ENCODE data around the gene MBP. TPM values are rescaled to one million over a fixed set of nuclear protein-coding genes. Genes with fewer than 3 reads are reported as not detected.
"Not testable (repeated sequence)": the region's sequence is repeated elsewhere in the genome, so short reads cannot be mapped to it uniquely, and the experiment has no call there.

MBP gene
- total and polyA plus RNA-seq, 9 donors, result 8.7 to 23.0 (median 11.2) TPM

GRCh38 chr18:77025123-77025522 is 107.5 kb downstream of the MBP start:
- 43% methylated on average over 14 of the region's 15 CpGs for WGBS (ENCODE audit: insufficient coverage)
- no peak for DNase-seq
- Histone ChIP-seq H3K4me3 (ENCODE audit: low read length) (no peak overlapping the region), H3K36me3 (ENCODE audit: control insufficient read depth, insufficient read depth, low read length) (no peaks in the 10 kb centered on the region), H3K9me3 (replicated peaks; ENCODE audit: control insufficient read depth, low read depth, low read length) (no peaks in the 10 kb centered on the region), H3K27ac (ENCODE audit: low read length) (no peak overlapping the region), H3K4me1 (ENCODE audit: control insufficient read depth, insufficient read depth, low read length) (peaks cover 21% of the 10 kb centered on the region), H3K27me3 (ENCODE audit: control insufficient read depth, insufficient read depth, low read length) (no peaks in the 10 kb centered on the region)

GRCh38 chr18:77024476-77024875 is 108.1 kb downstream of the MBP start:
- 90% methylated on average over 12 of the region's 14 CpGs for WGBS (ENCODE audit: insufficient coverage)
- DNase-seq, result no peak
- no peak overlapping the region for H3K27ac ChIP-seq (ENCODE audit: low read length)

DNA sequence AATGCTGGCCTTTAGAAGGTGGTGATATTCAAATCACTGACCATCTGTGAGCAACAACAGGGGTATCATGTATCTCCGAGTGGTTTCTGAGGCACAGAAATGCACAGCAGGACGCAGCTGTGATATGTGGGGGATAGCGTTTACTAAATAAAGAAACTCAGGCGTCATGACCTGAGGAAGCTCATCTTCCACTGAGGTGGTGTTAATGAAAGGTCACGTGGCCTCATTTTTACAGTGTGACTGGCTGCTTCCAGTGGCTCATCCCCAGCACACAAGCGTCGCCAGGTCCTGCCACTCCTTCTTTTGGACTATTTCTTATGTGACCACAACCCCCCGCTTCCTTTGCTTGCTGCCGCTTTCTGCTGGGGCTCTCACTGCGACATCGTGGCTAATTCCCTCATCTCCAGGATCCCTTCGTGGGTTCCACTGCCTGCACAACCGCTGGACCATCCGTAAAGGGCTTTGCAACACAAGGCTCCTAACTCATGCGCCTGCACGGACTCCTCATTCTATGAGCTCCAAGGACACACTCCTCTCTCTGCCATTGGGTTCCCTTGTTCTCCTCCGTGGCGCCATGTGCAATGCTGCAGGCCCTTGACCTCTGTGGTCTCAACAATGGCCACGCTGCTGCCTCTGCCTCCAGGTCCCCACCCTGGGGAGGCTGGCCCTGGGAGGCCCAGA is 109.3 kb downstream of the MBP start:
- H3K4me3 ChIP-seq (ENCODE audit: low read length), result no peak overlapping the region
- 60% methylated on average over 17 of the region's 19 CpGs for WGBS (ENCODE audit: insufficient coverage)
- no peaks in the 10 kb centered on the region for H3K27me3 ChIP-seq (ENCODE audit: control insufficient read depth, insufficient read depth, low read length)
- H3K27ac ChIP-seq (ENCODE audit: low read length), result peak overlapping the region; percentile 55
- peaks cover 22% of the 10 kb centered on the region for H3K4me1 ChIP-seq (ENCODE audit: control insufficient read depth, insufficient read depth, low read length)
- peak; percentile 75 for DNase-seq
- H3K36me3 ChIP-seq (ENCODE audit: control insufficient read depth, insufficient read depth, low read length), result no peaks in the 10 kb centered on the region
- no peaks in the 10 kb centered on the region for H3K9me3 ChIP-seq (replicated peaks; ENCODE audit: control insufficient read depth, low read depth, low read length)

More at GRCh38 chr18:77024476-77024875, 108.1 kb downstream of the MBP start:
- Histone ChIP-seq H3K36me3 (ENCODE audit: control insufficient read depth, insufficient read depth, low read length) (no peaks in the 10 kb centered on the region), H3K9me3 (replicated peaks; ENCODE audit: control insufficient read depth, low read depth, low read length) (no peaks in the 10 kb centered on the region), H3K4me1 (ENCODE audit: control insufficient read depth, insufficient read depth, low read length) (peaks cover 22% of the 10 kb centered on the region), H3K27me3 (ENCODE audit: control insufficient read depth, insufficient read depth, low read length) (no peaks in the 10 kb centered on the region), H3K4me3 (ENCODE audit: low read length) (no peak overlapping the region)

- no peak overlapping the region for H3K4me3 ChIP-seq (ENCODE audit: low read length)
Measured at GRCh38 chr18:77022556-77022955, 110.0 kb downstream of the MBP start.

DNA sequence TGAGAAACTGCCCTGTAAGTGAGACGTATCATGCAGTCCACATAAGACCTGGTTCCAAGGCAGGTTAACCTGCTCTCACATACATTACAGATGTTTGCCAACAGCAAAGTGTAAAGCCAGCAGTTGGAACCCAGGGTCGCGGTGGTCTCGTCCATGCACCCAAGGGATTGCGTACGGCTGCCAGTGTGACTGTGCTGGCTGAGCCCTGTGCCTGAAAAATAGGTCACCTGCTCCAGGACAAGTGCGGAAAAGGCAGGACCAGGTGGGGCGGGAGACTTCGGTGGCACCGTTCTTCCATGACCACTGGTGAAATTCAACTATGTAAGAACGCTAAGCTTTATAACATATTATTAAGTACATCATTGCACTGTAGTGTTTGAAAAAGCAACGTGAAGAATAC is 110.5 kb downstream of the MBP start:
- Histone ChIP-seq H3K4me1 (ENCODE audit: control insufficient read depth, insufficient read depth, low read length) (peaks cover 22% of the 10 kb centered on the region), H3K36me3 (ENCODE audit: control insufficient read depth, insufficient read depth, low read length) (no peaks in the 10 kb centered on the region), H3K27ac (ENCODE audit: low read length) (no peak overlapping the region), H3K27me3 (ENCODE audit: control insufficient read depth, insufficient read depth, low read length) (no peaks in the 10 kb centered on the region), H3K9me3 (replicated peaks; ENCODE audit: control insufficient read depth, low read depth, low read length) (no peaks in the 10 kb centered on the region), H3K4me3 (ENCODE audit: low read length) (no peak overlapping the region)
- 64% methylated on average over 7 of the region's 12 CpGs for WGBS (ENCODE audit: insufficient coverage)
- DNase-seq, result no peak

More at GRCh38 chr18:77022556-77022955, 110.0 kb downstream of the MBP start:
- H3K9me3 ChIP-seq (replicated peaks; ENCODE audit: control insufficient read depth, low read depth, low read length), result no peaks in the 10 kb centered on the region
- no peak for DNase-seq
- H3K36me3 ChIP-seq (ENCODE audit: control insufficient read depth, insufficient read depth, low read length), result no peaks in the 10 kb centered on the region
- no peaks in the 10 kb centered on the region for H3K27me3 ChIP-seq (ENCODE audit: control insufficient read depth, insufficient read depth, low read length)
- peaks cover 22% of the 10 kb centered on the region for H3K4me1 ChIP-seq (ENCODE audit: control insufficient read depth, insufficient read depth, low read length)
- H3K27ac ChIP-seq (ENCODE audit: low read length), result peak overlapping the region; percentile 35
- WGBS (ENCODE audit: insufficient coverage), result no CpG with 5 or more reads among the region's 5 CpGs

GRCh38 chr18:77021478-77021877 is 111.1 kb downstream of the MBP start:
- not testable (repeated sequence) for H3K27ac ChIP-seq (ENCODE audit: low read length); H3K36me3 ChIP-seq (ENCODE audit: control insufficient read depth, insufficient read depth, low read length); DNase-seq; H3K4me3 ChIP-seq (ENCODE audit: low read length); H3K9me3 ChIP-seq (replicated peaks; ENCODE audit: control insufficient read depth, low read depth, low read length); H3K27me3 ChIP-seq (ENCODE audit: control insufficient read depth, insufficient read depth, low read length)
- WGBS (ENCODE audit: insufficient coverage), result 95% methylated on average over 7 of the region's 14 CpGs
- H3K4me1 ChIP-seq (ENCODE audit: control insufficient read depth, insufficient read depth, low read length), result peaks cover 22% of the 10 kb centered on the region

GRCh38 chr18:77021075-77021474 is 111.5 kb downstream of the MBP start:
- Histone ChIP-seq H3K27me3 (ENCODE audit: control insufficient read depth, insufficient read depth, low read length) (no peaks in the 10 kb centered on the region), H3K36me3 (ENCODE audit: control insufficient read depth, insufficient read depth, low read length) (peaks cover 8% of the 10 kb centered on the region), H3K4me1 (ENCODE audit: control insufficient read depth, insufficient read depth, low read length) (peaks cover 22% of the 10 kb centered on the region), H3K27ac (ENCODE audit: low read length) (no peak overlapping the region), H3K4me3 (ENCODE audit: low read length) (no peak overlapping the region), H3K9me3 (replicated peaks; ENCODE audit: control insufficient read depth, low read depth, low read length) (no peaks in the 10 kb centered on the region)
- WGBS (ENCODE audit: insufficient coverage), result 81% methylated on average over 4 of the region's 9 CpGs
- no peak for DNase-seq

GRCh38 chr18:77020561-77020960 is 112.0 kb downstream of the MBP start:
- Histone ChIP-seq H3K27me3 (ENCODE audit: control insufficient read depth, insufficient read depth, low read length) (no peaks in the 10 kb centered on the region), H3K36me3 (ENCODE audit: control insufficient read depth, insufficient read depth, low read length) (peaks cover 8% of the 10 kb centered on the region), H3K9me3 (replicated peaks; ENCODE audit: control insufficient read depth, low read depth, low read length) (no peaks in the 10 kb centered on the region), H3K4me1 (ENCODE audit: control insufficient read depth, insufficient read depth, low read length) (peaks cover 22% of the 10 kb centered on the region), H3K4me3 (ENCODE audit: low read length) (no peak overlapping the region), H3K27ac (ENCODE audit: low read length) (no peak overlapping the region)
- WGBS (ENCODE audit: insufficient coverage), result 74% methylated on average over 7 of the region's 11 CpGs
- DNase-seq, result no peak

DNA sequence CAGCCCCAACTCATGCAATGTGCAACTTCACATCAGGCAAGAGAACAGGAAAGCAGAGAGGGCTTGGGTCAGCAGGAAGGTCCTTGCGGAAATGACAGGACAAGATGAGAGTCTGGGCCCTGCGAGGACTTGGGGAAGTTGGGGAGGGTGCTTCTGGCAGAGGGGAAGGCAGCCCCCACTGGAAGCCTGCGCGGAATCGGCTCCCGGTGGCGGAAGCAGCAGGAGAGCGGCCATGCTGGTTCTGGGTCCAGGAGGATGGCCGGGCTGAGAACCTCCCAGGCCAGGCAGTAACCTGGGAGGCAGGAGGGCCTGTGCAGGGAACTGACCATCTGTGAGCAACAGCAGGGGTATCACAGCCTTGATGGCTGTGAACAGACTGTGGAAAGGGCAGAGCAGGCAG is 112.9 kb downstream of the MBP start:
- no peak overlapping the region for H3K4me3 ChIP-seq (ENCODE audit: low read length)
- 91% methylated on average over 9 of the region's 9 CpGs for WGBS (ENCODE audit: insufficient coverage)
- H3K4me1 ChIP-seq (ENCODE audit: control insufficient read depth, insufficient read depth, low read length), result peaks cover 20% of the 10 kb centered on the region
- DNase-seq, result no peak
- H3K27ac ChIP-seq (ENCODE audit: low read length), result no peak overlapping the region
- no peaks in the 10 kb centered on the region for H3K27me3 ChIP-seq (ENCODE audit: control insufficient read depth, insufficient read depth, low read length)
- H3K9me3 ChIP-seq (replicated peaks; ENCODE audit: control insufficient read depth, low read depth, low read length), result no peaks in the 10 kb centered on the region
- peaks cover 8% of the 10 kb centered on the region for H3K36me3 ChIP-seq (ENCODE audit: control insufficient read depth, insufficient read depth, low read length)

GRCh38 chr18:77018650-77019049 is 113.9 kb downstream of the MBP start:
- peaks cover 22% of the 10 kb centered on the region for H3K4me1 ChIP-seq (ENCODE audit: control insufficient read depth, insufficient read depth, low read length)
- H3K4me3 ChIP-seq (ENCODE audit: low read length); H3K27ac ChIP-seq (ENCODE audit: low read length); H3K36me3 ChIP-seq (ENCODE audit: control insufficient read depth, insufficient read depth, low read length); DNase-seq; H3K9me3 ChIP-seq (replicated peaks; ENCODE audit: control insufficient read depth, low read depth, low read length); H3K27me3 ChIP-seq (ENCODE audit: control insufficient read depth, insufficient read depth, low read length): not testable (repeated sequence)

DNA sequence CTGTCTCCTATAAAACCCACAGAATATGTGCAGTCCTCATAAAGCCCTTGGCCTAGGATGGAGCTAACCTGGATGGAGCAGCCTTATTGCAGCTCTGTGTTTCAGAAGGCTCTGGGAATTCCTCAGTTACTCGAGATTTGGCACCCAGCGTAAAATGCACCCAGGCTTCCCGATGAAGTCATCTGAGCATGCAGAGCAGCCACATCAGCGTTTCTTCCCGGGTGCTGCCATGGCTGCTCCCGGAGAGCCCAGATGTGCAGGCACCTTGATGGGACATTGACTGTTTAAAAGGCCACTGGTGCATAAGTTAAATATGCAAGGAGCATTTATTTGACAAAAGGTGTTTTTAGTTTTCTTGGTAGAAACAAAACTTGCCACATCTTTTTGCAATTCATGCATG is 115.2 kb downstream of the MBP start:
- Histone ChIP-seq H3K27me3 (ENCODE audit: control insufficient read depth, insufficient read depth, low read length) (no peaks in the 10 kb centered on the region), H3K9me3 (replicated peaks; ENCODE audit: control insufficient read depth, low read depth, low read length) (no peaks in the 10 kb centered on the region), H3K4me1 (ENCODE audit: control insufficient read depth, insufficient read depth, low read length) (peaks cover 15% of the 10 kb centered on the region), H3K36me3 (ENCODE audit: control insufficient read depth, insufficient read depth, low read length) (peaks cover 8% of the 10 kb centered on the region), H3K27ac (ENCODE audit: low read length) (no peak overlapping the region), H3K4me3 (ENCODE audit: low read length) (no peak overlapping the region)
- no peak for DNase-seq
- 80% methylated on average over 6 of the region's 6 CpGs for WGBS (ENCODE audit: insufficient coverage)
